ENCODE data around the gene FOXD4L3. TPM values are rescaled to one million over a fixed set of nuclear protein-coding genes. Genes with fewer than 3 reads are reported as not detected.
"Not testable (repeated sequence)": the region's sequence is repeated elsewhere in the genome, so short reads cannot be mapped to it uniquely, and the experiment has no call there.

Gene FOXD4L3
- total RNA-seq, 2 donors from 2014 or later, result 0.18 TPM; not detected in 1

DNA sequence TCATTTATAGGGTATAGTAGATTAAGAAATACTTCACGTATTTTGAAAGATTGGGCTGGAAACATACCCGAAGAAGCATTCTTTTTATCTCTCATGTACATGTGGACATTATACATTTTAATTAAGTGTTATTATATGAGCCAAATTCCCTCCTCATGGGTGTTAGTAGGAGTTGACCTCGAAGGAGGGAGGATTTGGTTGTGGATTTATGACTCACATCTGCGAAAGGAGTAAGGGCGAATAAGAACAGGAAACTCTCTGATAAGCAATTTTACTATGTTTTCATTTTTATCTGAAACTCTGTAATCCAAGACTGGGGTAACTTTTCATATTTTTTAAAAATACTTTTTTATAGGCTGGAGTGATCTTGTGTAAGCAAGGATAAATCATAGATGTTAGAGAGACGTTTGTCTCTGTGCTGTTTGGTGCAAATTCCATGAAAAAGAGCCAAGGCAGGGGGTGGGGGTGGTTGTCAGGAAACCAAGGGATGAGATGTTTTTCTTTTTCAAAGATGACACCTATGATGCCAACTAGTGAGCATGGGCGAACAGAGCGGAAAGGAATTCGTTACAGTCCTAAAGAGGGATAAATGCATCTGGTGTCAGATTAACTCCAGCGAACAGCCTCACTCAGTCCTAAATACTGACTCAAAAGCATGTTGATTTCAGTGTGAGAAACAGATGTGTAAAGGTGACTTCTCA, 34.1 kb downstream of the FOXD4L3 start:
- DNase-seq (ENCODE audit: low spot score in 2 of 2); H3K27ac Mint-ChIP-seq; ATAC-seq; H3K9me3 Mint-ChIP-seq; H3K36me3 Mint-ChIP-seq: not testable (repeated sequence)

DNA sequence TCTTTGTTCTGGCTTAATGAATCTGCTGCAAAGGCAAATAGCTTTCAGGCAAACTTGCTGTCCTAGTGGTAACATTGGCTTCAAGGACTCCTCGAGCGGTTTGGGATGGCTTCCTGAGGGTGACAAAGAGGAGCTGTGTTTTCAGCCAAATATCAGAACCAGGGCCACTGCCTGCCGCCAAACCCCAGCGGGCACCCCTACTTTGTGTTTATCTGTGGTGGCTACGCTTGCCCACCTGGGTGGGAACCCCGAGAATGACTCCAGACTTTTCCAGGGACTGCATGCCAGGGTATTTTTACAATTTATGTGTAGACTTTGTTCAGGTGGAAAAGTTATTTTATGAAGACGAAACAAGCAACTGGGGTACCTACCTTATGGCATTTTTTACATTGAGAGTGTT, 35.3 kb downstream of the FOXD4L3 start:
- H3K9me3 Mint-ChIP-seq; H3K27ac Mint-ChIP-seq; ATAC-seq; DNase-seq (ENCODE audit: low spot score in 2 of 2); H3K36me3 Mint-ChIP-seq: not testable (repeated sequence)

DNA sequence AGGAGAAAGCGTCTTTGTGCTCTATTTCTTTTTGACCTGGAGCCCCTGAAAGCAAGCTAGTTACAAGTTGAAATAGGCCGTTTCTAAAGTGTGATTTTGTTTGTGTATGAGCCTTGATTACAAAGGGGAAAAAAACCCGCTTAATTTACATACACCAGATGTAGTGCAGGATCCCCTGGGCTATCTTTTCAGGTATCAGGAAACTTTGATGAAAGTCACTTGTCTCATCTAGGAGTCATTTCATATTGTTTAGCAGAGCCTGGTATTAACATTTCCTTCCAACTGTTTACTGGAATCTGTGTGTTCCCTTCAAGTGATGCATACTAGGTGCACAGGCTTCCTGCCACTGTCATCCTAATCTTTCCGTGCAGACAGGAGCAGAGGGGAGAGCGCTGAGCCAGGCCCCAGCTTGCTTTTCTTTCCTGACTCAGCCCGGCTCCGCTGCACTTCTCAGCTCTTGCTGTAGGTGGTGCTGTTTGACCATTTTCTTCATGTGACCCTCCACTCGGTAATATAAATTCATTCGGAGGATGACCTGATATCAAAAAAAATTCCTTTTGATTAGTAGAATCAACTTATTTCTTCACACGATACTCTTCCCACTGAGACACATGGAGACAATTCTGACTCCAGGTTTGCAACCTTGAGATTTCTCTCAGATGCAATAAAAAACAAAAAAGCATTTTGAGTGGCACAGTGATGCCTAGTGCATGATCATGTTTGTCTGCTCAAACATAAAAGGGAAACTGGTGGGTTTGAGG, 39.8 kb downstream of the FOXD4L3 start:
- not testable (repeated sequence) for H3K9me3 Mint-ChIP-seq; H3K27ac Mint-ChIP-seq; DNase-seq (ENCODE audit: low spot score in 2 of 2); H3K36me3 Mint-ChIP-seq
- ATAC-seq, result peak; percentile 74 to 85

DNA sequence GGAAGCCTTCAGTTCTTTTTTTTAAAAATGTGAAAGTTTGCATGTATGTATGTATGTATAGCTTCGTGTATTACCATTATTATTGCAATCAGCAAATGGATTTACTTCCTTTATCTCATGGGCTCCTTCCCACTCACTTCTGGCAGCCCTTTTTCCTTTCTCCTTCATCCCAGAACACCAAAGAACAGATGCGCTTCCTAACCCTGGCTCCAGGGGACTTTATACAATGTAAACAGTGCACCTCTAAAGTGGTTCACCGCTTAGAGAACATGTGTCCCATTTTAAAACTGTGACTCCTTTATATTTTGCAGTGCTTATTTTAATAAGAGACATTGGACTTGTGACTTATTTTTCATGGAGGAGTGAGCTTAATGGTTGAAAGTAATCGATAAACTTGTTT, 40.6 kb downstream of the FOXD4L3 start:
- not testable (repeated sequence) for DNase-seq (ENCODE audit: low spot score in 2 of 2); H3K9me3 Mint-ChIP-seq; H3K36me3 Mint-ChIP-seq; ATAC-seq; H3K27ac Mint-ChIP-seq

DNA sequence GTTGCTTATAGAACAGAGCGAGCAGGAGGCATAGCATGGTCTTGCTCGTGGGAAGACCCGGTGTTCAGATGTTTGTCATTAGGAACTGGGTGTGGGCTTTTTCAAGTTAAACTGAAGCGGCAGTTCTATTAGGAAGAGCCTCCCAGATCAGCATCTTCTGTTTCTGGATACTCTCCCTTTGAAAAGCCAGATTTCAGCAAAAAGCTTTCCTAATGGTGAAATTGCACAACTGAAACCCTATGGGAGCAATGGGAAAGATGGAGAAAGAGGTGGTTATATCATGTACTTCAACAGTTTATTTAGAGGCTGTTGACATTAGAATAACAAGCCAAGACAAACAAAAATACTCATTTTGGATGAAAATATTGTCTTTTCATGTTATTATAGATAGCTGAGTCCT, 41.3 kb downstream of the FOXD4L3 start:
- not testable (repeated sequence) for H3K27ac Mint-ChIP-seq; ATAC-seq; H3K36me3 Mint-ChIP-seq; H3K9me3 Mint-ChIP-seq; DNase-seq (ENCODE audit: low spot score in 2 of 2)

DNA sequence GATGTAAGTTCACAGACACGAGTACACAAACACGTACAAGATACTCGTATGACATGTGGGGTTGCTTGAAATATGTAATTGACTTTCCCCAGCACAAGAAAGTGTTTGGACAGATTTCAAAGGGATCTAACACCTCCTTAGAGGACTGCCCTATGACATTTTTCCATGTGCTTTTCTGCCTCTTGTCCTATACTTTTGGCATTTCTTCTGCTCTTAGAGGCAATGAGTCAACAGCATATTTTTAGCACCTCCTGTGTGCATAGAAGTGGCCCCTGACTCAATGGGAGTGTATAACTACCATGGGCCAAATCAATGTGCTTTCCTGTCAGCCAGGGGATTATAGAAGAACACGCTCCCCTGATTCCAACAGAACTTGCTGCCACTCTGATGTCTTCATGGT, 49.0 kb downstream of the FOXD4L3 start:
- not testable (repeated sequence) for H3K36me3 Mint-ChIP-seq; ATAC-seq; H3K9me3 Mint-ChIP-seq; DNase-seq (ENCODE audit: low spot score in 2 of 2); H3K27ac Mint-ChIP-seq

Other genes starting within 250 kb of the FOXD4L3 start
- 10 to 100 TPM; 52.1 to 56.6 TPM for gene ZNG1C, start 60.9 kb upstream of the FOXD4L3 start, total RNA-seq
- gene PGM5, start 53.7 kb downstream of the FOXD4L3 start, total RNA-seq, result not detected
- not detected for gene TMEM252, start 238.0 kb downstream of the FOXD4L3 start, total RNA-seq

All from activated naive CD4-positive, alpha-beta T cell treated with anti-CD3 and anti-CD28 coated beads, Interleukin-2, amount 50 U/mL, for 72 hours (primary cell).